ENCODE measurements around the gene WNK3.

The WNK3 gene

GRCh38 chrX:54157561-54157960 lies 200.3 kb downstream of the WNK3 start:
- DNase-seq (ENCODE audit: low read depth), result no peak
- Histone ChIP-seq H3K27me3 (replicated peaks; ENCODE audit: control insufficient read depth, insufficient read depth, low read length) (no peaks in the 10 kb centered on the region), H3K36me3 (ENCODE audit: control insufficient read depth, insufficient read depth, low read length, severe bottlenecking) (peaks cover 5% of the 10 kb centered on the region), H3K9ac (ENCODE audit: low read length) (no peak overlapping the region), H3K4me1 (ENCODE audit: control insufficient read depth, insufficient read depth, low read length) (peaks cover 6% of the 10 kb centered on the region), H3K4me3 (ENCODE audit: low read length) (no peak overlapping the region), H3K9me3 (ENCODE audit: control insufficient read depth, low read length) (no peaks in the 10 kb centered on the region)

Data from adipocyte (in vitro differentiated cells).